A673 (cell line): ENCODE results near the gene ABCA10. TPM values are rescaled to one million over a fixed set of nuclear protein-coding genes. Genes with fewer than 3 reads are reported as not detected.

Experiments
- BruUV-seq: library from RNA; stranded (reverse); fragments of 400-500 nt; replicated peaks from 2 replicates; lab custom pipeline; 2021; lab: Mats Ljungman, UMichigan
- CTCF ChIA-PET: fragments of 300-600 bp; sonication (Branson Sonifier 250); formaldehyde crosslinking; loops from one replicate; lab custom pipeline; 2022; ENCODE audit warnings: antibody characterized with exemption; lab: Charles Lee
- POLR2A ChIA-PET: fragments of 300-600 bp; sonication (Branson Sonifier 250); formaldehyde crosslinking; loops from one replicate; lab custom pipeline; 2022; ENCODE audit warnings: antibody characterized with exemption; ENCODE audit not compliant: low non-redundant PET; lab: Charles Lee
- DNase-seq: peaks from one replicate; pipeline ENCODE4 v3.0.0-alpha.2; 2015; ENCODE audit warnings: low spot score
- H3K27ac ChIP-seq: fragments of 200-600 bp; sonication (generic); 2 replicates; pipeline ENCODE4 v1.5.1; 2016; ENCODE audit warnings: mixed run types, low read depth, mild to moderate bottlenecking, mixed read lengths, antibody characterized with exemption, low read length; ENCODE audit not compliant: poor library complexity, severe bottlenecking
- H3K27me3 ChIP-seq: fragments of 200-600 bp; sonication (generic); replicated peaks from 2 replicates; pipeline ENCODE4 v1.6.1; 2017; ENCODE audit warnings: mixed run types, low read depth, mild to moderate bottlenecking, mixed read lengths, antibody characterized with exemption, low read length; ENCODE audit not compliant: insufficient read depth, poor library complexity
- H3K36me3 ChIP-seq: fragments of 200-600 bp; sonication (generic); 2 replicates; pipeline ENCODE4 v1.6.1; 2016; ENCODE audit warnings: mixed run types, mild to moderate bottlenecking, mixed read lengths, antibody characterized with exemption, low read length; ENCODE audit not compliant: insufficient read depth, poor library complexity, severe bottlenecking
- H3K4me1 ChIP-seq: fragments of 200-600 bp; sonication (generic); 2 replicates; pipeline ENCODE4 v1.6.1; 2017; ENCODE audit warnings: mixed run types, mild to moderate bottlenecking, mixed read lengths, antibody characterized with exemption, low read length; ENCODE audit not compliant: insufficient read depth, poor library complexity, severe bottlenecking
- H3K4me3 ChIP-seq: fragments of 200-600 bp; sonication (generic); 2 replicates; pipeline ENCODE4 v1.5.1; 2016; ENCODE audit warnings: low read depth, mixed run types, mild to moderate bottlenecking, mixed read lengths, low read length; ENCODE audit not compliant: poor library complexity, severe bottlenecking
- H3K9me3 ChIP-seq: fragments of 200-600 bp; sonication (generic); 2 replicates; pipeline ENCODE4 v1.6.1; 2016; ENCODE audit warnings: mixed run types, low read depth, mild to moderate bottlenecking, mixed read lengths, antibody characterized with exemption, low read length; ENCODE audit not compliant: poor library complexity, severe bottlenecking
- EZH2 ChIP-seq: fragments of 200-600 bp; sonication (generic); IDR thresholded peaks from 2 replicates; pipeline ENCODE4 v1.6.1; 2017; ENCODE audit warnings: borderline replicate concordance, low read depth, mild to moderate bottlenecking, mixed read lengths, antibody characterized with exemption, low read length; ENCODE audit not compliant: poor library complexity, severe bottlenecking
- intact Hi-C: fragments of 100-400 bp; cut with micrococcal nuclease; formaldehyde crosslinking; loops from one replicate; pipeline ENCODE4 v1.10.0; 2022; ENCODE audit not compliant: unreplicated experiment
- total RNA-seq: library from RNA; stranded (reverse); gene quantifications from 2 replicates; pipeline ENCODE4 v1.2.3, GENCODE V29; 2021
- TF ChIP-seq, protein P1 (sequence below): fragments of 300-800, 200-600 bp; sonication (generic); conservative IDR thresholded peaks from 2 replicates; pipeline ENCODE4 v1.5.1; 2017; ENCODE audit warnings: low read depth, mild to moderate bottlenecking, antibody characterized with exemption, low read length, moderate library complexity, mixed read lengths

ABCA10 gene
- total RNA-seq, 1 experiment from 2014 or later = 0.47 TPM

DNA sequence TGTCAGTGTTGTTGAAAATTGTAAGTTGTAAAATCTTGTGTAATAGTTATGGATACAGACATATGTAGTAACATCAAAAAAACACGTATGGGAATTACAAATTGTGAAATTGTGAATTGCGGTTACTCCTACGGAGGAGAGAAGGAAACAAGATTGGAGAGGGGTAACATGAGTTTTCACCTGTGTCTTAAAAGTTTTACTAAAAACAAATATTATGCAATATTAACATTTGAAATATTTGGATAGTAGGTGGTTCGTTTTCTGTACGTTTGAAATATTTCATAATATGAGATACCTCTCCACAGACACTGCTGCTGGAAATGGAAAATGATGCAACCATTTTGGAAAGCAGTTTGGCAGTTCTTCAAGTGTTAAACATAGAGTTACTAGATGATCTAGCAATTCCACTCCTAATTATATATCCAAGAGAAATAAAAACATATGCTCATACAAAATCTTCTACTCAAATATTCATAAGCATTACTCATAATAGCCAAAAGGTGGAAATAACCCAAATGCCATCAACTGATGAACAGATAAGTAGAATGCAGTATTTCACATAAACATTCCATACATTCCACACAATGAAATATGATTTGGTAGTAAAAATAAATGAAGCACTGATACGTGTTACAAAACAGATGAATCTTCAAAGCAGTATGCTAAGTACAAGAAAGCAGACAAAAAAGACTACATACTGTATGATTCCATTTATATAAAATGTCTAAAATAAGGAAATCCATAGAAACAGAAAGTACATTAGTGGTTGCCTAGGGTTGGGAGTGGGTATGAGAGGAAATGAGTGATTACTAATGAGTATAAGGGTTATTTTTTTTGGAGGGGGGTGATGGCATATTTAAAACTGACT is 40.7 kb upstream of the ABCA10 start:
- Histone ChIP-seq H3K36me3 (no peaks in the 10 kb centered on the region), H3K9me3 (no peaks in the 10 kb centered on the region), H3K27me3 (no peaks in the 10 kb centered on the region), H3K27ac (peak overlapping the region; percentile 57), H3K4me3 (no peak overlapping the region), H3K4me1 (peaks cover 19% of the 10 kb centered on the region)
- CTCF ChIA-PET = no interaction called here
- peak; percentile 54 for DNase-seq
- BruUV-seq = no TSS peak
- TF ChIP-seq EZH2 = no peak
- TF ChIP-seq, protein P1, sequence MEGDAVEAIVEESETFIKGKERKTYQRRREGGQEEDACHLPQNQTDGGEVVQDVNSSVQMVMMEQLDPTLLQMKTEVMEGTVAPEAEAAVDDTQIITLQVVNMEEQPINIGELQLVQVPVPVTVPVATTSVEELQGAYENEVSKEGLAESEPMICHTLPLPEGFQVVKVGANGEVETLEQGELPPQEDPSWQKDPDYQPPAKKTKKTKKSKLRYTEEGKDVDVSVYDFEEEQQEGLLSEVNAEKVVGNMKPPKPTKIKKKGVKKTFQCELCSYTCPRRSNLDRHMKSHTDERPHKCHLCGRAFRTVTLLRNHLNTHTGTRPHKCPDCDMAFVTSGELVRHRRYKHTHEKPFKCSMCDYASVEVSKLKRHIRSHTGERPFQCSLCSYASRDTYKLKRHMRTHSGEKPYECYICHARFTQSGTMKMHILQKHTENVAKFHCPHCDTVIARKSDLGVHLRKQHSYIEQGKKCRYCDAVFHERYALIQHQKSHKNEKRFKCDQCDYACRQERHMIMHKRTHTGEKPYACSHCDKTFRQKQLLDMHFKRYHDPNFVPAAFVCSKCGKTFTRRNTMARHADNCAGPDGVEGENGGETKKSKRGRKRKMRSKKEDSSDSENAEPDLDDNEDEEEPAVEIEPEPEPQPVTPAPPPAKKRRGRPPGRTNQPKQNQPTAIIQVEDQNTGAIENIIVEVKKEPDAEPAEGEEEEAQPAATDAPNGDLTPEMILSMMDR = no peak
- POLR2A ChIA-PET = no interaction called here
- intact Hi-C loops = no loop called here

DNA sequence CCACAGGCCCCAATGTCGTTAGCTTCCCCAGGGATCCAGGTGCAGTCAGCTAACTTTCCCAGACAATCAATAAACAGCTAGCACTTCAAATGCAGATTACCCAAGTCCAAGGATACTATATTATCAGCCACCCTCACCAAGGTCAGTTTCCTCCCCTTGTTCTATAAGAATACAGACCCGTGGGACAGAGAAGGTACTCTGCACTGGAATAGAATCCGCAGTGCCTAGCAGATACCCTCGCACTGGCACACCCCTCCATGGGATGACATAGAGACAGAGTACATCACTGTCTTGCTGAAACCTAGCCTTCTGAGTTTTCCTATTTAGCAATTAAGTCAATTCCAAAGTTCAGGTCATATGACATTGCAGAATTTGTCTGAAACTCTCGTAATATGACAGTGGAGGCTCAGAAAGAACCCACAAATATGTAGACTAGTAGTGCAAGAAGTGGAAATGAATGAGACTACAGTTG is 40.0 kb upstream of the ABCA10 start:
- BruUV-seq = no TSS peak
- Histone ChIP-seq H3K4me1 (peaks cover 19% of the 10 kb centered on the region), H3K27me3 (no peaks in the 10 kb centered on the region), H3K4me3 (no peak overlapping the region), H3K36me3 (no peaks in the 10 kb centered on the region), H3K27ac (peak overlapping the region; percentile 57), H3K9me3 (no peaks in the 10 kb centered on the region)
- TF ChIP-seq, protein P1 = no peak
- no peak for TF ChIP-seq EZH2
- CTCF ChIA-PET = no interaction called here
- intact Hi-C loops = no loop called here
- POLR2A ChIA-PET = no interaction called here
- no peak for DNase-seq

DNA sequence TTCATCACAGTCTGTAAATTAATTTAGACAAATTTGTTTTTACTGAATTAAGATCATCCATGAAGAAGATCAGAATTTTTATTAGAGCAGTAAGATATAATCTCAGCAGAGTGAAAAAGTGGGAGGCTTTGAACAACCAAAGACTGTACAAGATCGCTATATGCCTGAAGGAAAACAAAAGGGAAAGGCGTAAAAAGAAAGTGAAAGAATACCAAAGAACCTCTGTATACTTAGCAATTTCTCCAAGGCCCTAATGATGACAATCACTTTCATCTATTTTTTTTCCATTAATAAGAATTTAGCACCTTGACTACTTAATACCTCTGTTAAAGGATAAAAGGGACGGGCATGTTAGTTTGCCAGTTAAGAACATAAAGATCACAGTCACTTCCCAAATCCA is 38.6 kb upstream of the ABCA10 start:
- no peak overlapping the region for H3K27ac ChIP-seq
- no TSS peak for BruUV-seq
- CTCF ChIA-PET = no interaction called here
- no peak for TF ChIP-seq EZH2
- TF ChIP-seq, protein P1 = no peak
- POLR2A ChIA-PET = interaction anchor here (0.7 kb wide), 1 partner anchor 228 kb away, joined by 3 read pairs; no protein-coding TSS in a partner anchor
- no peaks in the 10 kb centered on the region for H3K36me3 ChIP-seq
- H3K4me3 ChIP-seq = no peak overlapping the region
- no peaks in the 10 kb centered on the region for H3K9me3 ChIP-seq
- peaks cover 19% of the 10 kb centered on the region for H3K4me1 ChIP-seq
- intact Hi-C loops = no loop called here
- DNase-seq = no peak
- no peaks in the 10 kb centered on the region for H3K27me3 ChIP-seq
